HepG2 (cell line): ENCODE data around the gene GALNT12. TPM values are rescaled to one million over a fixed set of nuclear protein-coding genes. Genes with fewer than 3 reads are reported as not detected.

Experiments
- ATAD3A ChIP-seq: sonication (generic); formaldehyde crosslinking; IDR thresholded peaks from 2 replicates; pipeline ENCODE4 v1.4.0; 2020; ENCODE audit warnings: missing genetic modification reagents
- EP300 ChIP-seq, 3 experiments: sonication (generic) in 1 of 3; formaldehyde crosslinking in 1 of 3; IDR thresholded peaks; 2 replicates each; pipeline versions ENCODE4 v1.5.1 to v1.6.1; 2011 to 2020; ENCODE audit warnings: low read depth in 2 of 3, low read length in 2 of 3, borderline replicate concordance in 1 of 3, improper control_type of control experiment in 1 of 3, mild to moderate bottlenecking in 1 of 3, missing genetic modification reagents in 1 of 3, moderate library complexity in 1 of 3
- FLYWCH1 ChIP-seq: sonication (generic); formaldehyde crosslinking; IDR thresholded peaks from 2 replicates; pipeline ENCODE4 v1.8.1; 2023; ENCODE audit warnings: mild to moderate bottlenecking, missing genetic modification reagents
- MBNL3 ChIP-seq: fragments of 250-450 bp; sonication (Bioruptor Pico); conservative IDR thresholded peaks from 2 replicates; pipeline ENCODE4 v1.8.0; 2022; ENCODE audit warnings: mild to moderate bottlenecking, inconsistent platforms
- NPAS2 ChIP-seq: sonication (generic); formaldehyde crosslinking; IDR thresholded peaks from 2 replicates; pipeline ENCODE4 v1.8.0; 2022; ENCODE audit warnings: mild to moderate bottlenecking, missing genetic modification reagents, borderline replicate concordance
- ZMAT3 ChIP-seq: sonication (generic); formaldehyde crosslinking; conservative IDR thresholded peaks from 2 replicates; pipeline ENCODE4 v1.7.0; 2021; ENCODE audit warnings: missing genetic modification reagents
- ZNF24 ChIP-seq: fragments of 450-650 bp; IDR thresholded peaks from 2 replicates; pipeline ENCODE4 v1.6.1; 2017; ENCODE audit warnings: antibody characterized with exemption, mild to moderate bottlenecking
- ZNF749 ChIP-seq: sonication (generic); formaldehyde crosslinking; IDR thresholded peaks from 2 replicates; pipeline ENCODE4 v1.8.0; 2022; ENCODE audit warnings: mild to moderate bottlenecking, missing genetic modification reagents, moderate library complexity, borderline replicate concordance
- ZNF773 ChIP-seq: sonication (generic); formaldehyde crosslinking; IDR thresholded peaks from 2 replicates; pipeline ENCODE4 v1.4.0; 2020; ENCODE audit warnings: missing genetic modification reagents, borderline replicate concordance
- ZNF777 ChIP-seq: sonication (generic); formaldehyde crosslinking; IDR thresholded peaks from 2 replicates; pipeline ENCODE4 v1.4.0; 2020; ENCODE audit warnings: missing genetic modification reagents
- ZNF792 ChIP-seq: IDR thresholded peaks from 2 replicates; pipeline ENCODE4 v1.6.1; 2016
- ZSCAN20 ChIP-seq: sonication (generic); formaldehyde crosslinking; IDR thresholded peaks from 2 replicates; pipeline ENCODE4 v1.4.0; 2020; ENCODE audit warnings: missing genetic modification reagents, mild to moderate bottlenecking, borderline replicate concordance
- polyA plus RNA-seq, 8 experiments: library from polyadenylated mRNA; depleted of rRNA in 3 of 8; stranded (reverse) in 7 of 8; unstranded in 1 of 8; fragments of >200 nt; fragmentation: Illumina TruSeq in 4 of 8; extraction: Trizol in 4 of 8; gene quantifications; 2 replicates each; pipeline versions ENCODE4 v1.2.1 to v1.2.3, GENCODE V29; 2011 to 2016; ENCODE audit warnings: low read depth in 4 of 8, missing spikeins in 1 of 8, mixed read lengths in 1 of 8; ENCODE audit not compliant: insufficient read depth in 1 of 8
- total RNA-seq, 5 experiments: library from RNA; depleted of rRNA; stranded (reverse); fragments of >200 nt; fragmentation: Illumina TruSeq; extraction: Trizol; gene quantifications; 2 replicates each; pipeline ENCODE4 v1.2.3, GENCODE V29; 2016; ENCODE audit warnings: low read depth in 1 of 5
- TF ChIP-seq, protein P1 (sequence below): fragments of 450-650 bp; IDR thresholded peaks from 2 replicates; pipeline ENCODE4 v1.6.1; 2017; ENCODE audit warnings: mild to moderate bottlenecking
- TF ChIP-seq, protein P2 (sequence below): sonication (generic); formaldehyde crosslinking; IDR thresholded peaks from 2 replicates; pipeline ENCODE4 v1.5.0; 2020; ENCODE audit warnings: missing genetic modification reagents, mild to moderate bottlenecking, borderline replicate concordance
- TF ChIP-seq, protein P3 (sequence below): sonication (generic); formaldehyde crosslinking; IDR thresholded peaks from 2 replicates; pipeline ENCODE4 v1.5.0; 2020; ENCODE audit warnings: missing genetic modification reagents, mild to moderate bottlenecking, borderline replicate concordance
- TF ChIP-seq, protein P4 (sequence below): fragments of 450-650 bp; IDR thresholded peaks from 2 replicates; pipeline ENCODE4 v1.6.1; 2017
- TF ChIP-seq, protein P5 (sequence below): sonication (generic); formaldehyde crosslinking; IDR thresholded peaks from 2 replicates; pipeline ENCODE4 v1.5.0; 2020; ENCODE audit warnings: mild to moderate bottlenecking, missing genetic modification reagents, moderate library complexity
- TF ChIP-seq, protein P6 (sequence below): sonication (generic); formaldehyde crosslinking; IDR thresholded peaks from 2 replicates; pipeline ENCODE4 v1.4.0; 2020; ENCODE audit warnings: mild to moderate bottlenecking, missing genetic modification reagents

The GALNT12 gene
- total and polyA plus RNA-seq, 2 of the 13 experiments (the other 11 are each of a cell fraction or from before 2014, with no cell fraction given), result 0.07 TPM; not detected in 1

DNA sequence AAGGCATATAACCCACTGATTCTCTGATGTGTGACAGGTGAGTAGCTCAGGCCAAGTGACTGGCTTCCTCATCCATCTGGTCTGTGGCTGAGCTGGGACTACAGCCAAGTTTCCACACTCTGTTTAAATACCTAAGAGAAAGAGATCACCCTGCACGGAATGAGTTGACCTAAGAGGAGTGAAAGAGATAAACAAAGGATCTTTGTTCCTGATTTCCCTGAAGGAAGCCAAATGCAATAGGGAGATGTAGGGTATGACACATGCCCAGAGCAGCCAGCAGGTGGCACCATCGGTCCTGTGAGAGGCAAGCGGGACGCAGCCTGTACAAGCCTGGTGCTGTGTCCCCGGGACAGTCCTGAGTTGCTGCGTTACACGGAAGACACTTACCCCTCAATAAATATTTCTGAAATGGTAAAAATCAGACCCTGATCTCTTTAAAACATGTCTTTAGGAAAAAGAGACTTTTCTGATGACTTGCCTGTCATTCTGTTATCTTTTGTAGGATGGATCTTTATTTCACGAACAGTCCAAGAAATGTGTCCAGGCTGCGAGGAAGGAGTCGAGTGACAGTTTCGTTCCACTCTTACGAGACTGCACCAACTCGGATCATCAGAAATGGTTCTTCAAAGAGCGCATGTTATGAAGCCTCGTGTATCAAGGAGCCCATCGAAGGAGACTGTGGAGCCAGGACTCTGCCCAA, 41.1 kb downstream of the GALNT12 start (continued):
- TF ChIP-seq, protein P1, sequence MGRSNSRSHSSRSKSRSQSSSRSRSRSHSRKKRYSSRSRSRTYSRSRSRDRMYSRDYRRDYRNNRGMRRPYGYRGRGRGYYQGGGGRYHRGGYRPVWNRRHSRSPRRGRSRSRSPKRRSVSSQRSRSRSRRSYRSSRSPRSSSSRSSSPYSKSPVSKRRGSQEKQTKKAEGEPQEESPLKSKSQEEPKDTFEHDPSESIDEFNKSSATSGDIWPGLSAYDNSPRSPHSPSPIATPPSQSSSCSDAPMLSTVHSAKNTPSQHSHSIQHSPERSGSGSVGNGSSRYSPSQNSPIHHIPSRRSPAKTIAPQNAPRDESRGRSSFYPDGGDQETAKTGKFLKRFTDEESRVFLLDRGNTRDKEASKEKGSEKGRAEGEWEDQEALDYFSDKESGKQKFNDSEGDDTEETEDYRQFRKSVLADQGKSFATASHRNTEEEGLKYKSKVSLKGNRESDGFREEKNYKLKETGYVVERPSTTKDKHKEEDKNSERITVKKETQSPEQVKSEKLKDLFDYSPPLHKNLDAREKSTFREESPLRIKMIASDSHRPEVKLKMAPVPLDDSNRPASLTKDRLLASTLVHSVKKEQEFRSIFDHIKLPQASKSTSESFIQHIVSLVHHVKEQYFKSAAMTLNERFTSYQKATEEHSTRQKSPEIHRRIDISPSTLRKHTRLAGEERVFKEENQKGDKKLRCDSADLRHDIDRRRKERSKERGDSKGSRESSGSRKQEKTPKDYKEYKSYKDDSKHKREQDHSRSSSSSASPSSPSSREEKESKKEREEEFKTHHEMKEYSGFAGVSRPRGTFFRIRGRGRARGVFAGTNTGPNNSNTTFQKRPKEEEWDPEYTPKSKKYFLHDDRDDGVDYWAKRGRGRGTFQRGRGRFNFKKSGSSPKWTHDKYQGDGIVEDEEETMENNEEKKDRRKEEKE, result no peak
- TF ChIP-seq ZNF24 (no peak), ZSCAN20 (CRISPR knock-in tag) (no peak), FLYWCH1 (no peak), ZNF792 (peak; percentile 36; the same call in 1 of the 2 replicates), ZNF749 (CRISPR knock-in tag) (no peak), ATAD3A (CRISPR knock-in tag) (no peak), ZMAT3 (CRISPR knock-in tag) (no peak), ZNF773 (CRISPR knock-in tag) (no peak), MBNL3 (CRISPR knock-in tag) (no peak), EP300 (IDR thresholded peaks at IDR 0.05; ENCODE audit: low read depth in 2 of 2, low read length in 2 of 2) (no peak), EP300 (CRISPR knock-in tag; IDR thresholded peaks at IDR 0.05; ENCODE audit: borderline replicate concordance) (no peak), ZNF777 (no peak), NPAS2 (CRISPR knock-in tag) (no peak)
- TF ChIP-seq, protein P2, sequence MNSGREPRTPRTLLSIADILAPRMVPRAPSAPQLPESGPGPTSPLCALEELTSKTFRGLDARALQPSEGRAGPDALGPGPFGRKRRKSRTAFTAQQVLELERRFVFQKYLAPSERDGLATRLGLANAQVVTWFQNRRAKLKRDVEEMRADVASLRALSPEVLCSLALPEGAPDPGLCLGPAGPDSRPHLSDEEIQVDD (CRISPR knock-in tag), result no peak
- TF ChIP-seq, protein P3, sequence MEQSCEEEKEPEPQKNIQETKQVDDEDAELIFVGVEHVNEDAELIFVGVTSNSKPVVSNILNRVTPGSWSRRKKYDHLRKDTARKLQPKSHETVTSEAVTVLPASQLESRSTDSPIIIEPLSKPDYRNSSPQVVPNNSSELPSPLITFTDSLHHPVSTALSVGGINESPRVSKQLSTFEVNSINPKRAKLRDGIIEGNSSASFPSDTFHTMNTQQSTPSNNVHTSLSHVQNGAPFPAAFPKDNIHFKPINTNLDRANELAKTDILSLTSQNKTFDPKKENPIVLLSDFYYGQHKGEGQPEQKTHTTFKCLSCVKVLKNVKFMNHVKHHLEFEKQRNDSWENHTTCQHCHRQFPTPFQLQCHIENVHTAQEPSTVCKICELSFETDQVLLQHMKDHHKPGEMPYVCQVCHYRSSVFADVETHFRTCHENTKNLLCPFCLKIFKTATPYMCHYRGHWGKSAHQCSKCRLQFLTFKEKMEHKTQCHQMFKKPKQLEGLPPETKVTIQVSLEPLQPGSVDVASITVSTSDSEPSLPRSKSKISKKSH (CRISPR knock-in tag), result no peak
- TF ChIP-seq, protein P4, sequence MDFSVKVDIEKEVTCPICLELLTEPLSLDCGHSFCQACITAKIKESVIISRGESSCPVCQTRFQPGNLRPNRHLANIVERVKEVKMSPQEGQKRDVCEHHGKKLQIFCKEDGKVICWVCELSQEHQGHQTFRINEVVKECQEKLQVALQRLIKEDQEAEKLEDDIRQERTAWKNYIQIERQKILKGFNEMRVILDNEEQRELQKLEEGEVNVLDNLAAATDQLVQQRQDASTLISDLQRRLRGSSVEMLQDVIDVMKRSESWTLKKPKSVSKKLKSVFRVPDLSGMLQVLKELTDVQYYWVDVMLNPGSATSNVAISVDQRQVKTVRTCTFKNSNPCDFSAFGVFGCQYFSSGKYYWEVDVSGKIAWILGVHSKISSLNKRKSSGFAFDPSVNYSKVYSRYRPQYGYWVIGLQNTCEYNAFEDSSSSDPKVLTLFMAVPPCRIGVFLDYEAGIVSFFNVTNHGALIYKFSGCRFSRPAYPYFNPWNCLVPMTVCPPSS, result no peak
- TF ChIP-seq, protein P5, sequence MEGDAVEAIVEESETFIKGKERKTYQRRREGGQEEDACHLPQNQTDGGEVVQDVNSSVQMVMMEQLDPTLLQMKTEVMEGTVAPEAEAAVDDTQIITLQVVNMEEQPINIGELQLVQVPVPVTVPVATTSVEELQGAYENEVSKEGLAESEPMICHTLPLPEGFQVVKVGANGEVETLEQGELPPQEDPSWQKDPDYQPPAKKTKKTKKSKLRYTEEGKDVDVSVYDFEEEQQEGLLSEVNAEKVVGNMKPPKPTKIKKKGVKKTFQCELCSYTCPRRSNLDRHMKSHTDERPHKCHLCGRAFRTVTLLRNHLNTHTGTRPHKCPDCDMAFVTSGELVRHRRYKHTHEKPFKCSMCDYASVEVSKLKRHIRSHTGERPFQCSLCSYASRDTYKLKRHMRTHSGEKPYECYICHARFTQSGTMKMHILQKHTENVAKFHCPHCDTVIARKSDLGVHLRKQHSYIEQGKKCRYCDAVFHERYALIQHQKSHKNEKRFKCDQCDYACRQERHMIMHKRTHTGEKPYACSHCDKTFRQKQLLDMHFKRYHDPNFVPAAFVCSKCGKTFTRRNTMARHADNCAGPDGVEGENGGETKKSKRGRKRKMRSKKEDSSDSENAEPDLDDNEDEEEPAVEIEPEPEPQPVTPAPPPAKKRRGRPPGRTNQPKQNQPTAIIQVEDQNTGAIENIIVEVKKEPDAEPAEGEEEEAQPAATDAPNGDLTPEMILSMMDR (CRISPR knock-in tag), result peak; percentile 96
- TF ChIP-seq, protein P6, sequence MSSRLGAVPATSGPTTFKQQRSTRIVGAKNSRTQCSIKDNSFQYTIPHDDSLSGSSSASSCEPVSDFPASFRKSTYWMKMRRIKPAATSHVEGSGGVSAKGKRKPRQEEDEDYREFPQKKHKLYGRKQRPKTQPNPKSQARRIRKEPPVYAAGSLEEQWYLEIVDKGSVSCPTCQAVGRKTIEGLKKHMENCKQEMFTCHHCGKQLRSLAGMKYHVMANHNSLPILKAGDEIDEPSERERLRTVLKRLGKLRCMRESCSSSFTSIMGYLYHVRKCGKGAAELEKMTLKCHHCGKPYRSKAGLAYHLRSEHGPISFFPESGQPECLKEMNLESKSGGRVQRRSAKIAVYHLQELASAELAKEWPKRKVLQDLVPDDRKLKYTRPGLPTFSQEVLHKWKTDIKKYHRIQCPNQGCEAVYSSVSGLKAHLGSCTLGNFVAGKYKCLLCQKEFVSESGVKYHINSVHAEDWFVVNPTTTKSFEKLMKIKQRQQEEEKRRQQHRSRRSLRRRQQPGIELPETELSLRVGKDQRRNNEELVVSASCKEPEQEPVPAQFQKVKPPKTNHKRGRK (CRISPR knock-in tag), result no peak
